Ectodermal cell (in vitro differentiated cells): ENCODE measurements around the gene ACER1.

ENCODE experiments used
- H3K27ac ChIP-seq: 2 replicates; pipeline ENCODE4 v1.7.0; 2013; ENCODE audit warnings: mild to moderate bottlenecking, low read depth, low read length; ENCODE audit not compliant: insufficient read depth, poor library complexity, severe bottlenecking
- H3K27me3 ChIP-seq: 2 replicates; pipeline ENCODE4 v1.7.0; 2013; ENCODE audit warnings: mild to moderate bottlenecking, low read length; ENCODE audit not compliant: insufficient read depth, control insufficient read depth, poor library complexity, severe bottlenecking
- H3K36me3 ChIP-seq: one replicate; pipeline ENCODE4 v1.7.0; 2013; ENCODE audit warnings: low read length; ENCODE audit not compliant: control insufficient read depth, insufficient read depth
- H3K4me1 ChIP-seq: one replicate; pipeline ENCODE4 v1.7.0; 2013; ENCODE audit warnings: low read length; ENCODE audit not compliant: control insufficient read depth, insufficient read depth
- H3K4me3 ChIP-seq: 2 replicates; pipeline ENCODE4 v1.7.0; 2013; ENCODE audit warnings: low read depth, low read length, control low read depth; ENCODE audit not compliant: insufficient read depth
- H3K9me3 ChIP-seq: 2 replicates; pipeline ENCODE4 v1.7.0; 2013; ENCODE audit warnings: mild to moderate bottlenecking, low read length, moderate library complexity; ENCODE audit not compliant: control insufficient read depth
- WGBS, 2 experiments: methylation state at CpG; one replicate each; pipeline ENCODE4 v1.1.7; 2013; ENCODE audit warnings: missing lambda C conversion rate in 2 of 2; 5-methylcytosine and 5-hydroxymethylcytosine counted together

ACER1 gene

DNA sequence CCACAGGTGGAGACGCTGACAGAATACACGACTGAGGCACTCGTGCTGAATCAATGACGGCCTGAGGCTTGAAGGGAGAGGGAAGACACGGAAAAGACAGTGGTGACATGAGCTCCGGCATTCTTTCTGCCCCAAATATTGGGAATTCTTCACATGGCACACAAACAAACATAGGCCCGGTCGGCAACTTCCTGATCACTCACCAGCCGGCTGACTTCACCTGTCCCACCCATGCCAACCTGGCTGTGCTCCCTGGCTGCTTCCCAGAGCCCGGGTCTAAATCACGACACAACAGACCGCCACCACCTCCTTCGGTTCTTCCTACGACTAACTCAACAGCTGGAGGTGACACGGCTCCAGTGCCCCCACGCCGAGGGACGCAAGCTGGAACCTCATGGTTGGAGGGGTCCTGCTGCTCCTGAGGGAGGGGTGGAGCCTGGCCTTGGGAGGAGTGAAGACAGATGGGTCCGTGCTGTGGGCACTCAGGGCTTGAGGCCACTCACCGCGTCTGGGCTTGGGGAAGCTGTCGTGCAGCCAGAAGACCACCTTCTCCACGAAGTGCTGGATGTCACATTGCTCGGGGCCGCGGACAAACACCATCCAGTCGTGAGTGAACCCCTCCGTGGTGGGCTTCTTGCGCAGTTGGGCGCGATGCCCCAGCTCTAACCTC is 63.2 kb downstream of the ACER1 start:
- no peaks in the 10 kb centered on the region for H3K27me3 ChIP-seq
- H3K36me3 ChIP-seq, result peaks cover 14% of the 10 kb centered on the region
- H3K9me3 ChIP-seq, result no peaks in the 10 kb centered on the region
- WGBS, 2 experiments, result 96 to 97% methylated on average over 31 of the region's 31 CpGs
- H3K27ac ChIP-seq, result no peak overlapping the region
- no peak overlapping the region for H3K4me3 ChIP-seq
- peaks cover 36% of the 10 kb centered on the region for H3K4me1 ChIP-seq

DNA sequence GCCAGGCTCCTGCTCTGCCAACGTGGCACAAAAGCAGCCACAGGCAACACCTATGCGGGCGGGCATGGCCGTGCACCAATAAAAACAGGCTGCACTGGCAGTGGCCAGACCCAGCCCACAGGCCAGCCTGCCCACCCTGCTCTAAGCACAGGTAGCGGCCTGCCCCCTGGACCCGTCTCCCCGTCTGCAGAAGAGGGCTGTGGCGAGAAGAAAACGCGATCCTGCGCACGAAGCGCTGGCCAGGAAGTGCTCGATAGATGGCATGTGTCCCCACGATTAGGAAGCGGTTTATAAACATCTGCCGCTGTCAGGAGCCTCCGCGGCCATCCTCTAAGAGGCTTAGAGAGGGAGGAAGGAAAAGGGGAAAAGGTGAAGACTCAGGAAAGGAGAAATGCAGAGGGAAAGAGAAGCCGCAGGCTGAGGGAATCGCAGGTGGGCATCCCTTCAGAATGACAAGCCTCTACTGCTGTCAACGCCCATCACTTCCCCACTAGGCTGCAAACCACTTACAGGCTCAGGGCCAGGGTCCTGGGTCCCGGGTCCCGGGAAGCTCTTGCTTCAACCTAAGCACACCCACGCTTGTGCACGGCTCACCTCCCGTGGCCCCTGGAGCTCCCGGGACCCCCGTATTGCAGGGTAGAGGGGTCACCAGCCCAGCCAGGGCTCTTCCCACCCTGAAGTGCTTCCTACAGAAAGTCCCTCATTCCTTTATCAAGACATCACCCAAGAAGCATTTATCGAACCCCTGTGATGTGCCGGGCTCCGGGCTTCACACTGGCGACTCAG is 64.1 kb downstream of the ACER1 start:
- Histone ChIP-seq H3K36me3 (peaks cover 14% of the 10 kb centered on the region), H3K27me3 (no peaks in the 10 kb centered on the region), H3K4me1 (peaks cover 34% of the 10 kb centered on the region), H3K9me3 (no peaks in the 10 kb centered on the region), H3K27ac (no peak overlapping the region), H3K4me3 (no peak overlapping the region)
- WGBS, 2 experiments, result 93 to 95% methylated on average over 33 of the region's 33 CpGs

DNA sequence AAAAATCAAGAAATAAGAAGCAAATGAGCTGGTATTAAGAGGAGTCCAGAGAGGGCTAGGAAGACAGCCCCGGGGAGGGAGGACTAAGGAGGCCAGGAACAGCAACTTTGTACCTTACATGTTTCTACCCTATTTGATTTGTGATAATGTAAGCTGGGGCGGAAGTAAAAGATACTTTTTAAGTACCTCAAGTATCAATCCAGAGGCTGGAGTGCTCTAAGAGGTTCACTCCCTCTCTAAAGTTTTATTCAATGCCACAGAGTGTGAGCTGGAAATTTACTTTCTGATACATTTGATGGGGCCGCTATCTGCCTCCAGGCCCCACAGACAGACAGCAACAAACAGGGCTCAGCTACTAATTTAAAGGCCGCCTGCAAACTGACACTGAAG is 65.0 kb downstream of the ACER1 start:
- no peak overlapping the region for H3K27ac ChIP-seq
- no peaks in the 10 kb centered on the region for H3K27me3 ChIP-seq
- H3K9me3 ChIP-seq, result no peaks in the 10 kb centered on the region
- no peak overlapping the region for H3K4me3 ChIP-seq
- 92 to 93% methylated on average over 4 of the region's 4 CpGs for WGBS, 2 experiments
- H3K4me1 ChIP-seq, result peaks cover 32% of the 10 kb centered on the region
- peaks cover 14% of the 10 kb centered on the region for H3K36me3 ChIP-seq

- Histone ChIP-seq H3K36me3 (peaks cover 14% of the 10 kb centered on the region), H3K4me1 (peaks cover 27% of the 10 kb centered on the region), H3K27ac (no peak overlapping the region), H3K27me3 (no peaks in the 10 kb centered on the region), H3K4me3 (no peak overlapping the region), H3K9me3 (no peaks in the 10 kb centered on the region)
- WGBS, 2 experiments, result 93% methylated on average over 17 of the region's 17 CpGs
Measured at GRCh38 chr19:6267552-6268381, 65.6 kb downstream of the ACER1 start.

DNA sequence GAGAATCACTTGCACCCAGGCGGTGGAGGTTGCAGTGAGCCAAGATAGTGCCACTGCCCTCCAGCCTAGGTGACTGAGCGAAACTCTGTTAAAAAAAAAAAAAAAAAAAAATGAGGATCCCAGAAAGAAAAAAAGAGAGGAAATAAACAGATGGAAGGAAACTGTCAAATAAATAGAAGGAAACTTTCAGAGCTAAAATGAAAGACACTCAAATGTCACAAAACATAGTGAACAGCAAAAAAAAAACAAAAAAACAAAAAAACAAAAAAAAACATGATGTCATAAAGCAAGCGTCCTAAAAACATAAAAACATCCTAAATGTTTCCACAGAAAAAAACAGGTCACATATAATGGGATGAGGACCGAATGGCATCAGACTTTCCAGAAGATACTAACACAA is 68.6 kb downstream of the ACER1 start:
- peaks cover 11% of the 10 kb centered on the region for H3K4me1 ChIP-seq
- H3K27me3 ChIP-seq, result no peaks in the 10 kb centered on the region
- no peaks in the 10 kb centered on the region for H3K9me3 ChIP-seq
- H3K27ac ChIP-seq, result no peak overlapping the region
- no peak overlapping the region for H3K4me3 ChIP-seq
- WGBS, 2 experiments, result 92 to 98% methylated on average over 4 of the region's 4 CpGs
- peaks cover 24% of the 10 kb centered on the region for H3K36me3 ChIP-seq

DNA sequence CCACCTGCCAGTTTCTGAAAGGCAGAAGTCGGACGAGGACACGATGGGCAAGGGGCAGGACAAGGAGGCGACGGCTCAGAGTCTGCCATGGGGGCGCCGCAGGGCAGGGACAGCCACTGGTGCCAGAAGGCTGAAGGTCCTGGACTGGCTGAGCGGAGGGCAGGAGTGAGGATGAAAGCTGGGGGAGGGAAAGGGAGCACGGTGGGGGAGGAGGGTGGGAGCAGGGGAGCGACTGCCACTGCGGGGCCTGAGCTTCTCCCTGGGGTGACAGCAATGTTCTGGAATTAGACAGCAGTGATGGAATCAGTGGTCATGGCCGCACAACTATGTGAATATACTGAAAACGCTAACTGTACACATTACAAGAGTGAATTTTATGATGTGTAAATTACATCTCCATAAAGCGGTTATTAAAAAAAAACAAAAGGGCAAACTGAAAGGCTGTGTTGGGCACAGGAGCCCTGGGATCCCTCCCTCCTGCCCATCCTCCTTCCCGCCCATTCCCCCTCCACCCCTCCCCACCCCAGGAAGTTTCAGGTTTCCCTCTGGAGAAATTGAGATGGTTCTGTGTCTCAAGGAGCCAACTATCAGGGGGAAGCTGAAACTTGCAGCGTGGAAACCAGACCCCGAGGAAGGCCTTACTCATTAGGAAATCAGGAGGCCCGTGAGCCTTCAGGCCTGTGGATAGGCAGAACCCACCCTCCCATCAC is 69.5 kb downstream of the ACER1 start:
- peaks cover 11% of the 10 kb centered on the region for H3K4me1 ChIP-seq
- 64 to 69% methylated on average over 16 to 18 of the region's 18 CpGs for WGBS, 2 experiments
- no peak overlapping the region for H3K4me3 ChIP-seq
- H3K27ac ChIP-seq, result no peak overlapping the region
- peaks cover 25% of the 10 kb centered on the region for H3K36me3 ChIP-seq
- H3K9me3 ChIP-seq, result no peaks in the 10 kb centered on the region
- no peaks in the 10 kb centered on the region for H3K27me3 ChIP-seq

DNA sequence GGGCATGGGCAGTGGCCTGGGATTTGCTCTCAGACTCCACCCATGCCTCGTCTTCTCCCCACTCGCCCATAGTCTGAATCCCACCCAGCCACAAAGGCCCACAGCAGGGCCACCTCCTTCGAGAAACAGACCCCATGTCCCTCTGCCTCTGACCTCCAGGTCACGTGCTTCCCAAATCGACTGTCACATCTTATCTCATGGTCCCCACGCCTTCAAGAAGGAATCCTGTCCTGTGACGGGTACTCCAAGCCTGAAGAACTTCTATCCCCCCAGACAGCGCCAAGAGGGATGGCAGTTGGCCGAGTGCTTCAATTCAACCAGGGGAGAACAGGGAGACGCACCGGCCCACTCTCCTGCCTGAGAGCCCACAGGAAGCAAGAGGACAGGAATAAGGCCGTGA is 70.1 kb downstream of the ACER1 start:
- 87 to 91% methylated on average over 11 of the region's 12 CpGs for WGBS, 2 experiments
- H3K27me3 ChIP-seq, result no peaks in the 10 kb centered on the region
- no peak overlapping the region for H3K27ac ChIP-seq
- no peak overlapping the region for H3K4me3 ChIP-seq
- no peaks in the 10 kb centered on the region for H3K9me3 ChIP-seq
- peaks cover 27% of the 10 kb centered on the region for H3K36me3 ChIP-seq
- H3K4me1 ChIP-seq, result peaks cover 11% of the 10 kb centered on the region

DNA sequence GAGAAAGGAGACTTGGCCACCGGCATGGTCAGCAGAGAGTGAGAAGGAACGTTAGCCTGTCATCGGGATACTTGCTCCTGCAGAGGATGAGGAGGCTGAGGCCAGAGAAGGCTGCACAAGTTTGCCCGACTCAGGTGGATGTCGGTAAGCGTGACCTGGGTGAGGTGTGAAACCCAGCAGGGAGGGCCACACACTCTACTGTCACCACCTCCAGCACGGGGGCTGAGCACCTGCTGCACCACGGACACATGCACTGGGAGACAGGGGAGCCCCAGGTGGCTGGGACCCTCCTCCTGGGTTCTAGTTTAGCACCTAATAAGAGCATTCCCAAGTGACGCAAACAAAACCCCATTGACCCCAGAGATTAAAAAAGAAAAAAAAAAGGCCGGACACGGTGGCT is 70.9 kb downstream of the ACER1 start:
- Histone ChIP-seq H3K4me3 (no peak overlapping the region), H3K36me3 (peaks cover 27% of the 10 kb centered on the region), H3K27me3 (no peaks in the 10 kb centered on the region), H3K27ac (no peak overlapping the region), H3K4me1 (peaks cover 11% of the 10 kb centered on the region), H3K9me3 (no peaks in the 10 kb centered on the region)
- 94 to 96% methylated on average over 11 of the region's 11 CpGs for WGBS, 2 experiments

- no peaks in the 10 kb centered on the region for H3K27me3 ChIP-seq
- peaks cover 11% of the 10 kb centered on the region for H3K4me1 ChIP-seq
- H3K36me3 ChIP-seq, result peaks cover 27% of the 10 kb centered on the region
- no peak overlapping the region for H3K27ac ChIP-seq
- 92% methylated on average over 15 of the region's 15 CpGs for WGBS, 2 experiments
- H3K9me3 ChIP-seq, result no peaks in the 10 kb centered on the region
- H3K4me3 ChIP-seq, result no peak overlapping the region
Measured at GRCh38 chr19:6261883-6262282, 71.5 kb downstream of the ACER1 start.
